IMR-90 (cell line): Measurements from ENCODE around the gene MORC1.

Source experiments
- BHLHE40 ChIP-seq: fragments of 150-350 bp; IDR thresholded peaks from 2 replicates; pipeline ENCODE4 v1.6.1; 2016; ENCODE audit warnings: mild to moderate bottlenecking, low read depth, low read length
- CTCF ChIP-seq: conservative IDR thresholded peaks from 2 replicates; pipeline ENCODE4 v1.5.1; 2012; ENCODE audit warnings: mild to moderate bottlenecking, low read depth, low read length, improper control_type of control experiment
- MAZ ChIP-seq: IDR thresholded peaks from 2 replicates; pipeline ENCODE4 v1.6.1; 2012; ENCODE audit warnings: low read depth, mild to moderate bottlenecking, low read length, improper control_type of control experiment, moderate library complexity, borderline replicate concordance
- MXI1 ChIP-seq: IDR thresholded peaks from 2 replicates; pipeline ENCODE4 v1.6.1; 2012; ENCODE audit warnings: low read depth, mild to moderate bottlenecking, low read length, moderate library complexity, borderline replicate concordance
- POLR2A ChIP-seq: IDR thresholded peaks from 2 replicates; pipeline ENCODE4 v1.6.1; 2012; ENCODE audit warnings: mild to moderate bottlenecking, low read depth, low read length
- RAD21 ChIP-seq: IDR thresholded peaks from 2 replicates; pipeline ENCODE4 v1.6.1; 2012; ENCODE audit warnings: low read length, improper control_type of control experiment
- RCOR1 ChIP-seq: IDR thresholded peaks from 2 replicates; pipeline ENCODE4 v1.6.1; 2012; ENCODE audit warnings: mild to moderate bottlenecking, low read length, improper control_type of control experiment; ENCODE audit not compliant: insufficient replicate concordance
- RFX5 ChIP-seq: IDR thresholded peaks from 2 replicates; pipeline ENCODE4 v1.8.0; 2012; ENCODE audit warnings: low read depth, mild to moderate bottlenecking, low read length, moderate library complexity
- USF2 ChIP-seq: fragments of 150-350 bp; IDR thresholded peaks from 2 replicates; pipeline ENCODE4 v1.6.1; 2017; ENCODE audit warnings: mild to moderate bottlenecking, antibody characterized with exemption, low read length, low read depth

- TF ChIP-seq BHLHE40: no peak
- TF ChIP-seq CTCF: no peak
- TF ChIP-seq RFX5: no peak
- no peak for TF ChIP-seq RCOR1
- no peak for TF ChIP-seq POLR2A
- TF ChIP-seq RAD21: no peak
- TF ChIP-seq USF2: no peak
- no peak for TF ChIP-seq MXI1
- no peak for TF ChIP-seq MAZ
These were observed 166.0 kb downstream of the MORC1 start for GRCh38 chr3:108951820-108952501.
